SH-SY5Y (cell line): ENCODE measurements around the gene AKR1B1.

ENCODE experiments used
- GATA2 ChIP-seq: IDR thresholded peaks from 2 replicates; pipeline ENCODE4 v1.6.1; 2011; ENCODE audit warnings: mild to moderate bottlenecking, low read depth, low read length
- GATA3 ChIP-seq: IDR thresholded peaks from 2 replicates; pipeline ENCODE4 v1.6.1; 2011; ENCODE audit warnings: low read depth, mild to moderate bottlenecking, low read length, moderate library complexity

- TF ChIP-seq GATA2: no peak
- TF ChIP-seq GATA3: no peak
Measured at GRCh38 chr7:134446923-134447322, 12.0 kb downstream of the AKR1B1 start.
